HG03196 (cell line): ENCODE results near the gene SHISA6.

Experiments
- ATAC-seq: cut with Tn5 transposase; IDR thresholded peaks from one replicate; pipeline ENCODE4 v1.9.1; 2021; ENCODE audit not compliant: unreplicated experiment

SHISA6 gene

GRCh38 chr17:11511696-11512095 is 270.7 kb downstream of the SHISA6 start:
- ATAC-seq: no peak

DNA sequence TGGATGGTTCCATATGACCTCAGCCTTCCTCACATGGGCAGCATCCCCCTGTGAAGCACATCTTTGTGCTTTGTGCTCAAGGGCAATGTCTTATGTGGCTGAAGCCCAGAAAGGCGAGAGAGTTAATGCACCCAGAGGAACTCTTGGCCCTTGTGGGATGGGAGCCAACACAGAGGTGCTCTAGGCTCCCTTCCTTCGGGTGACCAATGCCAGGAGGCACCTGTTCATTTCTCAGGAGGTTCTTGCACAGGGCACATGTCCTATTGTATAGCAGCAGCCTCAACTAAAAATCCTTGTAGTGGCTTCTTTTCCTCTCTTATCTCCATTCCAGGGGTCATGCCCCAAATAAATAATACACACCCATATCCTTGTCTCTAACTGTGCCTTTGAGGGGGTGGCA is 273.6 kb downstream of the SHISA6 start:
- no peak for ATAC-seq

- no peak for ATAC-seq
Observed at GRCh38 chr17:11514981-11515680, 274.1 kb downstream of the SHISA6 start.

- no peak for ATAC-seq
Observed at GRCh38 chr17:11515901-11516300, 274.9 kb downstream of the SHISA6 start.

- no peak for ATAC-seq
Observed at GRCh38 chr17:11535231-11535630, 294.2 kb downstream of the SHISA6 start.

DNA sequence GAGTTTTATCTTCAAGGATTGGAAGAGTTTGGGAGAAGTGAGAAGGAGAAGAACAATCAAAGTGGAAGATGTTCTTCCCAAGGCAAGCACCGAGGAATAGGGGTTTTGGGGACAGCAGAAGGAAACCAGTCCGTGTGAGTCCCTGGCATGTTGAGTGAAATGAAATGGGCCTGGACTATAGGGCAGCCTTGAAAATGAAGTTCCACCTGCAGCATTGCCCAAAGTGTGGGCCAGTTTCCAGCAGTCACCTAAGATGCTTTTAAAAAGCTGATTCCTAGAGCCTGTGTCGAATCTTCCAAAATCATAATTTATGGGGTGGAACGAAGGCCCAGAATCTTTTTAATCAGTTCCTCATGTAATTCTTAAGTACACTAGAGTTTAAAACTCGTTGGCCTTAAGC is 297.4 kb downstream of the SHISA6 start:
- ATAC-seq: no peak

DNA sequence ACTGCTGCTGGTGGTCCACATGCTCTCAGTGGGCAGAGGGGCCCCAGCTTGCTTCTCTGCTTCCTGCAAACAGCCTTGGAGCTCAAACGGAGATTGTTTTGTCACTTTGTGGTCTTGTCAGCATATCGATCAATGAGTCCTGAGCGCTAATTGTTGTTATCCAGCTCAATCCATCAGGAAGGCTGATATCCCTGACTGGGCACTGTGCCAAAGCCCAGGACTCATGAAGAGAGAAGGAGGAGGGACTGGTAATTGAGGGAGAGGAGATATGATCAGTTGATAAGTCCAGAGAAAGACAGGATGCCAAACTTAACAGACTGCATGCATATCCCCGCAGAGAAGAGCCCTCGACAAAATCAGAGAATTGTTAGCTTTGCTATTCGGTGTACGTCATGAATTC is 298.6 kb downstream of the SHISA6 start:
- no peak for ATAC-seq

DNA sequence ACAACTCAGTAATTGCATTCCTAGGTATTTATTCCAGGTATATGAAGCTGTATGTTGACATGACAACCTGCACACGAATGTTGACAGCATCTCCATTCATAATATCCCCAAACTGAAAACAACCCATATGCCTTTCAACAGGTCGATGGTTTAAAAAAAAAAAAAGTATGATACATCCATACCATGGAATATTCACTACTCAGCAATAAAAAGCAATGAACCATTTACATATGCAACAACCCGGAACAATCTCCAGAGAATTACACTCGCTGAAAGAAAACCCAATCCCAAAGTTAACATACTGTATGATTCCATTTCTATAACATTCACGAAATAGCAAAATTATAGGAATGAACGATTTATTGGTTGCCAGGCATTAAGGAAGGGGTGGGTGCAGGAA is 304.0 kb downstream of the SHISA6 start:
- no peak for ATAC-seq

- ATAC-seq: no peak
Observed at GRCh38 chr17:11545696-11546095, 304.7 kb downstream of the SHISA6 start.

DNA sequence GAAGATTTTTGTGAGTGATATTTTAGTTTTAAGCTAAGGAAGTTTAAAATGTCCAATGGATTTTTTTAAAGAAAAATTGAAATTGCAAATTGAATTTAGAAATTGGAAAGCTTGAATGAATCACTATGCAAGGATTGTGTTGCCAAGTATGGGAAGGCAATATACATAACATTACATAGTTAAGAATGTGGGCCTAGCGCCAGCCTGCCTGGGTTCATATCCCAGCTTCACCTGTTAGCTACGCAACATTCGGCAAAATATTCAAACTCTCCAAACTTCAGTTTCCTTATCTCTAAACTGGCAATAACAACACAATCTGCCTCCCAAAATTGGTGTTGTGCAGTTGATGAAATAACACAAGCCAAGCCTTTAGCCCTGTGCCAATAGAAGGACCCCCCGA is 306.8 kb downstream of the SHISA6 start:
- ATAC-seq: no peak

DNA sequence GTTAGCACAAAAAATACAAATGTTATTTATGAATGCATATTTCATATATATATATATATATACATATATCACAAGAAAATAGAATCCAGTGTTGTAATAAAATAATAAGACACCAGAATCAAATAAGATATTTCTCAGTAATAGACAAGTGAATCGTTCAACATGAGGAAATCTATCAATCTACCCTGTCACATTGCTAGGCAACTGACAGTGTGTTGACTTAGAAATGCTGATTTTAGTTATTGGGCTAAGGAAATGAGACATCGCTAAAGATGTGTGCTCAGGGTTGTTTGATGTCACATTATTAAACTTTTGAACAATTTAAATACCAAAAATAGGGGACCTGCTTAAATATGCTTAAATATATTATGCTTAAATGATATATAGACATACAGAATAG is 307.4 kb downstream of the SHISA6 start:
- ATAC-seq: no peak

DNA sequence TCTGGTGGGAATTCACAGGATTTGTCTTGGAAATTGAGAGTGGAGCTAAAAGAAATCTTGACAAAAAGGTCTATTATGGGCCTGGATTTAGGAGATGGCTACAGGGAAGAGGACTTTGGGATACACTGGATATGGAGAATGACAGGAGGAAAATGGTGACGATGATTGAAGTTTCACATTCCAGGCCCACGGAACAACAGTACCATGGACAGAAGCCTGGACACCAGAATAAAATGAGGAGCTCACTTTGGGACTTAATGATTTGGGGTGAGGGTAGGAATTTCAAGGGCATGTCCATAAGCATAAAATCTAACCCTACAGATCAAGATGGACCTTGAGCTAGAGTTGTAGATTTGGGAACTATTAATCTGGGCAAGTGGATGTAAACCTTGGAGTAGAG is 309.4 kb downstream of the SHISA6 start:
- ATAC-seq: no peak

- ATAC-seq: no peak
Observed at GRCh38 chr17:11551442-11551841, 310.4 kb downstream of the SHISA6 start.

- no peak for ATAC-seq
Observed at GRCh38 chr17:11553135-11553534, 312.1 kb downstream of the SHISA6 start.

DNA sequence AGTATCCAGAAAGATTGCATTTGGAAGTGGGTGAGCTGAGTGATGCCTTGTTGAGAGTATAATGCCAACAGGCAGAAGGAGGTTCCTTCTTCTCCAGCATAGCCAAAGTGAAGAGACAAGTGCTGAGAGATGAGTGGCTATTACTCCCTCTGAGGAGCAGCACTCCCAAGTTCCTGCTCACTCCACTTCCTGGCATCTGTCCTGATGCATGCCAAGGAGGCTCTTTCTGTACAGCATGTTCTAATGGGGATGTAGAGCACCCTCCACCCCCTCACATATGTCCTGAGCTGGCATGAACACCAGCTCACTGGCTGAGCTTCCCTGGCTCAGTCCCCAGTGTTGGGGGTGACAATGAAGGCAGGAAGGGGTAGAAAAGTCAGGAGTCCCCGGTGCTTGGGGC is 313.0 kb downstream of the SHISA6 start:
- no peak for ATAC-seq

DNA sequence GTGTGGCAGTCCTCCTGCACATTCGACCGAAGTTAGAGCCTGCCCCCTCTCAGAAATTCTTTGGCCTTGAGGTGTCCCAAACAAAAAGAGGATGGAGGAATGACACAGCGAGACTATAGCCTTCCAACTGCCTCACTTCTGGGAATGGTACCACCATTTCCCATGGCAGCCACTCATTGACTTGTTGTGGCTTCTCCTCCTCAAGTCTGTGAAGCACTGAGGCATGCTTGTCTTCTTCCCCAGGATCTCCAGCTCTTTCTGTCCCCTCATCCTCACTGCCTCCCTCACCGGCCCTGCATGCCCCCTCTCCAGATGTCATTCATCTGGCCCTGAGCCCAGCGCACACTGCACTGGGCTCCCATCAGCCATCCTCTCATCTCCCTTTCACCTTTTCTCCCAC is 313.5 kb downstream of the SHISA6 start:
- no peak for ATAC-seq

DNA sequence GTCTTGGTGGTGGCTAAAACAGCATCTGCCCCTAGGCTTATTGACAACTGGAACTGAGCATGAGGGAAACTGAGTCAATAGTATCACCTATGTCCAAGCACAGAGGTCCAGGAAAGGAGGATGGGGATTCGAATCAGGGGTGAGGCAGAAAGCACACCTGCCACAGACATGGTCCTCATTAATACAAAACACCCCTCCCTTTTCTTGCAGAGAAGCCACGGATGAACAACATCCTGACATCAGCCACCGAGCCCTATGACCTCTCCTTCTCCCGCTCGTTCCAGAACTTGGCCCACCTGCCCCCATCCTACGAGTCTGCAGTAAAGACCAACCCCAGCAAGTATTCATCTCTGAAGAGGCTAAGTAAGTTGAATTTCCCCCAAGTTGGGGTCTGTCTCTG is 314.5 kb downstream of the SHISA6 start:
- ATAC-seq: no peak

- ATAC-seq: no peak
Observed at GRCh38 chr17:11557727-11558452, 316.9 kb downstream of the SHISA6 start.

DNA sequence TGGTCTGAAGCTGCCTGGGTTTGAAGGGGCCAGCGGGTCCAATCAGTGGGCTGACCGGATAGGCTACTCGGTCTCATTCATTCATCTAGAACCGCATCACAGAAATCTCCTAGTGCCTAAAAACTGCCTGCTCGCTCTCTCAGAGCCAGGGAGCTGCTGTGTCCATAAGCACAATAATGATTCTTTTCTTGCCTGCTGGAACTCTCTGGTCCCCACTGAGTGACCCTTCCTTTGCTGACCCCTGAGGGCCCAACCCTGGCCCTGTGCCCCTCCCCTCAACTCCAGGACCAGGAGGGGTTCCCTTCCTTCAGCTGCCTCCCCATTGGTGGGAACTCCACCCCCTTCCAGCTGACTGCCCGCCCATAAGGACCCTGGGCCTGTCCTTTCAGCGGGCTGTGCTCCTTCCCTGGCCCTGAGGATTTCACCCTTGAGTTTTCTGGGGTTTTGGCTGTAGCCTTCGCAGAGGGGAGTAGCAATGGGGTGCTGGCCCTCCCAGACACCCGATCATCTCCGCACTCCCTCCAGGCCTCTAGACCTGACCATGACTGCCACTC is 317.7 kb downstream of the SHISA6 start:
- ATAC-seq: no peak

- ATAC-seq: no peak
Observed at GRCh38 chr17:11559601-11560000, 318.6 kb downstream of the SHISA6 start.

GRCh38 chr17:11561281-11561680 is 320.3 kb downstream of the SHISA6 start:
- ATAC-seq: no peak

- ATAC-seq: no peak
Observed at GRCh38 chr17:11561702-11562101, 320.7 kb downstream of the SHISA6 start.
